Measurements from ENCODE around the gene PLXNA2.

Gene PLXNA2

GRCh38 chr1:208219659-208220282 lies 24.4 kb downstream of the PLXNA2 start:
- no peak for FAIRE-seq

DNA sequence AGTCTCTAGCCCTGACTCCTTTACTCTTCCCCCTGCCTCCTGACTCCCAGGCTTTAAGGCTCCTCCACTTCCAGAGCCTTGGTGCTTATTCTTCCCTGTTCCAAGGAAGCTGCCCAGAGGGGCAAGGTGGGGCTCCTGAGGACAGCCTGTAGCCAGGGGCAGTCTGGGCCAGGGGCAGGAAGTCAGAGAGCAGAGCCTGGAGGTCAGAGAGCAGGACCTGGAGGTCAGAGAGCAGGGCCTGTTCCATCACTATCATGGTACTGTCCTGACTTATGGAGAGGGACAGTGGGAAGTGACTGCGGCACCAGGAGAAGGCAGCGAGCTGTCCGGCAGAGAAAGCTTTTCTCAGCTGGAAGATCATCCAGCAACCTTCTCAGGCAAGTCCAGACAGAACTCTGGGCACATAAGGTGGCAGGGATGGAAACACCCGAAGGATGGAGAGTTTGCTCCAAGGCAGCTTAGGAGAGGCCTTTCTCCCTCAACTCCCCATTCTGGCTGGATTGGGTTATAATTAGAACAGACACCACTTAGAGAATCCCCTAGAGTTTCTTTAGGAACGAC lies 25.0 kb downstream of the PLXNA2 start:
- no peak for FAIRE-seq

- no peak for FAIRE-seq
Observed at GRCh38 chr1:208218237-208219097, 25.7 kb downstream of the PLXNA2 start.

- FAIRE-seq, result no peak
Observed at GRCh38 chr1:208217781-208218180, 26.4 kb downstream of the PLXNA2 start.

GRCh38 chr1:208216806-208217205 lies 27.4 kb downstream of the PLXNA2 start:
- FAIRE-seq, result no peak

GRCh38 chr1:208216062-208216461 lies 28.1 kb downstream of the PLXNA2 start:
- FAIRE-seq, result no peak

GRCh38 chr1:208215393-208215792 lies 28.8 kb downstream of the PLXNA2 start:
- no peak for FAIRE-seq

- FAIRE-seq, result no peak
Observed at GRCh38 chr1:208213786-208214185, 30.4 kb downstream of the PLXNA2 start.

GRCh38 chr1:208212893-208213292 lies 31.3 kb downstream of the PLXNA2 start:
- FAIRE-seq, result no peak

GRCh38 chr1:208211921-208212843 lies 32.0 kb downstream of the PLXNA2 start:
- FAIRE-seq, result no peak

DNA sequence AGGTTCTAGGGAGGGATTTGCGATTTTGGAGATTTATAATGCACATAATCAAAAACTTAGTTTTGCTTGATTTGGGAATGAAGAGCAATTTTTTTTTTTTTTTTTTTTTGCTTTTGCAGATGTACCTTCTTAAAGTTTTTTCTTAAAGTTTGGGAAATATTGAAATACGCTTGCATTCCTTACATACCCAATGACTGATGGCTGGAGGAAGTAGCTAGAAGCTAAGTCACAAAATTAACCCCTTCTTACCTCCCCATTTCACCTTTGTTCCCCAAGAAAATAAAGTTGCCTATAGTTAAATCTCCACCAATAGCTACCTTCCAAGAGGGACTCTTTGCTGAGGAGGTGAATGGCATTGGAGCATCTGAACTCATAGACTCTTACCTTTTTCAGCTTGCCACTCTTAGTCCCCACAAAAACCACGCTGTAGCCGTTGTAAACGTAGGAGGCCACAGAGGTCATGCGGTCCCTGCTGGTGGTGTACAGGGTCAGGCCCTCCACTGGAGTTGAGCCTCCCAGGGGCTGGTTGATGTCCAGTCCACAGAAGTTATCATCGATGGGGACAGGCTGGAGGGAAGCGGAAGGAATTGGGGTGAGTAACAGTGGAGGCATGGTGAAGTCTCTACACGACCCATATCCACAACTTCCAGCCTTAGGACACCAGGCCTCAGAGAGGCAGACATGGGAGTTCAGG lies 34.1 kb downstream of the PLXNA2 start:
- FAIRE-seq, result no peak

- FAIRE-seq, result no peak
Observed at GRCh38 chr1:208209286-208209685, 34.9 kb downstream of the PLXNA2 start.

- no peak for FAIRE-seq
Observed at GRCh38 chr1:208208132-208208487, 36.1 kb downstream of the PLXNA2 start.

GRCh38 chr1:208207388-208208131 lies 36.6 kb downstream of the PLXNA2 start:
- FAIRE-seq, result no peak

- no peak for FAIRE-seq
Observed at GRCh38 chr1:208206092-208206698, 38.0 kb downstream of the PLXNA2 start.

DNA sequence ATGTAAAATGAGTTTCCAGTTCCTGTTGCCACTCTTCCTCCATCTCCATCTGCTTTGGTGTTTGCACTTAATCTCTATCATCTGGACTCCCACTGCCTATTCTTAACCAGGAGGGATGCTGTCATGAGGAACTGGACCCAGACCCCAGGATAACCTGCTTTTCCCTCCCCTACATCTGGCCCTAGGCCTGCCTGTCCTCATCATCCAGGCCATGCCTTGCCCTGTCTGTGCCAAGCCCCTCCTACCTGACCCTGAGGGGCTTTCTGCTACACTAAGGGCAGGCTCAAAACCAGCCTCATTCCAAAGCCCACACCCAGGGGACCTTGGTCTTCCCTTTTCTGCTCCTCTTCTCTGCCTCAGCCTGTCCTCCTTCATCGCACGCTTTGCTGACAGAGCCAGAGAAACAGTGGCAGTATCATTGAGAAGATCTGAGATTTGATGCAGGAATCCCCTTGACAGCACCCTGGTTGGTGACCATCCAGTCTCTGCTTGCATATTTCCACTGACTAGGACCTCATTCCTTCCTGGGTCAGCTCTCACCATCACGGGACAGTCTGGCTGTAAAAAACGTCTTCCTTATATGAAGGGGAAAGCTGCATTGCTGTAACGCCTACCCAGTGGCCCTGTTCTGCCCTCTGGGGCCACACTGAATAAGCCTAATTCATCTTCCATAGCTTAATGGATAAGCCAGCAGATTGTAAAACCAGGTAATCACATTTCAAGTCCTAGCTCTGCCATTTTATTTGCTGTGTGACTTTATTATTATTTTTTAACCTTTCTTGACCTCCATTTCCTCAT lies 38.8 kb downstream of the PLXNA2 start:
- no peak for FAIRE-seq

GRCh38 chr1:208204779-208205178 lies 39.4 kb downstream of the PLXNA2 start:
- no peak for FAIRE-seq

GRCh38 chr1:208203848-208204609 lies 40.2 kb downstream of the PLXNA2 start:
- FAIRE-seq, result no peak

DNA sequence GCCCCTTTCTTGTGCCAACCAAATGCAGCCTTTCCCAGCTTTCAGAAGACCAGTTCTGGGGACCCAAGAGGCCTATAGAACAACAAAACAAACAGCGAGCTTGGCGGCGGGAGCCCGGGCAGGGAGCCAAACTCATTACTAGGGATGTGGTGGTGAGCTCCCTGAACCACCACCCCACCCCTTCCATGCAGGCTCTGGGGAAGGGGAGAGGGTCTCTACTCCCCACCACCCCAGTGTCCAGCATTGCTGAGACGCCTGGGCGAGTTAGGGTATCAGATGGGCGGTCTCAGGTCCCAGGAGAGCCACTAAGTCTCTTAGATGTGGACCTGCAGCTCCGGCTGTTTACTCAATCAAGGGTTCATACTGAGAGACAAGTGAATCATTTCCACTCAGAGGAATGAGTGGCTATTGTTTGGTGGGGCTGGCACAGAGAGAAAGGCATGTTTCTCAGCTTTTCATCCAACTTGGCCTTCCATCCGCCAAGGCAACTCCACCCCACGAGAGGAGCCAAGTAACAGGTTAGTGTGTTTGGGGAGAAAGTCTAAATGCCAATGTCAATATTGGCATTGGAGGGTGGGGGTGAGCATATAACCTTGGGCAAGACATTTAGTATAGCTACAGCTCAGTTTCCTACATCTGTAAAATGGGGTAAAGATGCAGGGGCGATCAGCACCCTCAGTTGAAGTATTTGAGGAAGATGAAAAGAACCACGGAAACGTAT lies 40.9 kb downstream of the PLXNA2 start:
- FAIRE-seq, result no peak
